ENCODE measurements around the gene GDNF. TPM values are rescaled to one million over a fixed set of nuclear protein-coding genes. Genes with fewer than 3 reads are reported as not detected.
"Not testable (repeated sequence)": the region's sequence is repeated elsewhere in the genome, so short reads cannot be mapped to it uniquely, and the experiment has no call there.

Gene GDNF
- total RNA-seq, 2 donors from 2014 or later: not detected

- Histone ChIP-seq H3K27me3 (no peaks in the 10 kb centered on the region), H3K9me3 (no peaks in the 10 kb centered on the region), H3K4me1 (no peaks in the 10 kb centered on the region), H3K4me3 (no peak overlapping the region), H3K36me3 (replicated peaks in 1 of 2; ENCODE audit: insufficient read depth in 1 of 2, low read depth in 2 of 2) (no peaks in the 10 kb centered on the region), H3K27ac (no peak overlapping the region)
- WGBS, 2 donors: 44 to 53% methylated on average over 2 of the region's 2 CpGs
- DNase-seq (no peak), ATAC-seq (no peak)
- intact Hi-C loops (cut with DNase I): no loop called here
- TF ChIP-seq CTCF (IDR thresholded peaks at IDR 0.05) (no peak), POLR2A (IDR thresholded peaks at IDR 0.05) (no peak)
Measured at GRCh38 chr5:37804401-37804800, 35.4 kb downstream of the GDNF start.

GRCh38 chr5:37803487-37803886 lies 36.4 kb downstream of the GDNF start:
- Histone ChIP-seq H3K4me3 (no peak overlapping the region), H3K36me3 (replicated peaks in 1 of 2; ENCODE audit: insufficient read depth in 1 of 2, low read depth in 2 of 2) (no peaks in the 10 kb centered on the region), H3K27me3 (no peaks in the 10 kb centered on the region), H3K27ac (no peak overlapping the region), H3K9me3 (no peaks in the 10 kb centered on the region), H3K4me1 (no peaks in the 10 kb centered on the region)
- ATAC-seq: no peak
- intact Hi-C loops (cut with DNase I): no loop called here
- DNase-seq: no peak
- TF ChIP-seq POLR2A (IDR thresholded peaks at IDR 0.05) (no peak), CTCF (IDR thresholded peaks at IDR 0.05) (no peak)
- 14 to 17% methylated on average over 1 of the region's 1 CpG for WGBS, 2 donors

GRCh38 chr5:37801521-37801920 lies 38.3 kb downstream of the GDNF start:
- no peak overlapping the region for H3K27ac ChIP-seq
- no peaks in the 10 kb centered on the region for H3K27me3 ChIP-seq
- H3K4me1 ChIP-seq: no peaks in the 10 kb centered on the region
- no peaks in the 10 kb centered on the region for H3K9me3 ChIP-seq
- no peaks in the 10 kb centered on the region for H3K36me3 ChIP-seq (replicated peaks in 1 of 2; ENCODE audit: insufficient read depth in 1 of 2, low read depth in 2 of 2)
- intact Hi-C loops (cut with DNase I): no loop called here
- WGBS, 2 donors: 51 to 68% methylated on average over 2 of the region's 2 CpGs
- ATAC-seq: no peak
- TF ChIP-seq POLR2A (IDR thresholded peaks at IDR 0.05) (no peak), CTCF (IDR thresholded peaks at IDR 0.05) (no peak)
- no peak for DNase-seq
- no peak overlapping the region for H3K4me3 ChIP-seq

- intact Hi-C loops (cut with DNase I): no loop called here
- ATAC-seq: no peak
- Histone ChIP-seq H3K36me3 (replicated peaks in 1 of 2; ENCODE audit: insufficient read depth in 1 of 2, low read depth in 2 of 2) (no peaks in the 10 kb centered on the region), H3K27ac (no peak overlapping the region), H3K27me3 (no peaks in the 10 kb centered on the region), H3K9me3 (no peaks in the 10 kb centered on the region), H3K4me3 (no peak overlapping the region), H3K4me1 (no peaks in the 10 kb centered on the region)
- no peak for DNase-seq
- 63 to 76% methylated on average over 2 of the region's 2 CpGs for WGBS, 2 donors
- TF ChIP-seq POLR2A (IDR thresholded peaks at IDR 0.05): no peak
Measured at GRCh38 chr5:37799865-37800421, 39.9 kb downstream of the GDNF start.

- H3K4me1 ChIP-seq; H3K27me3 ChIP-seq; H3K36me3 ChIP-seq (replicated peaks in 1 of 2; ENCODE audit: insufficient read depth in 1 of 2, low read depth in 2 of 2); H3K4me3 ChIP-seq; H3K9me3 ChIP-seq; H3K27ac ChIP-seq; ATAC-seq; DNase-seq; intact Hi-C loops (cut with DNase I): not testable (repeated sequence)
- 82 to 89% methylated on average over 1 of the region's 1 CpG for WGBS, 2 donors
Measured at GRCh38 chr5:37796435-37796834, 43.4 kb downstream of the GDNF start.

- H3K36me3 ChIP-seq (replicated peaks in 1 of 2; ENCODE audit: insufficient read depth in 1 of 2, low read depth in 2 of 2); DNase-seq; H3K27ac ChIP-seq; ATAC-seq; intact Hi-C loops (cut with DNase I); H3K9me3 ChIP-seq; H3K4me3 ChIP-seq; H3K4me1 ChIP-seq; H3K27me3 ChIP-seq: not testable (repeated sequence)
- 53 to 55% methylated on average over 2 of the region's 2 CpGs for WGBS, 2 donors
Measured at GRCh38 chr5:37795292-37795691, 44.5 kb downstream of the GDNF start.

Data from body of pancreas (tissue), 4 donors.